ENCODE measurements around the gene RPL22.

DNA sequence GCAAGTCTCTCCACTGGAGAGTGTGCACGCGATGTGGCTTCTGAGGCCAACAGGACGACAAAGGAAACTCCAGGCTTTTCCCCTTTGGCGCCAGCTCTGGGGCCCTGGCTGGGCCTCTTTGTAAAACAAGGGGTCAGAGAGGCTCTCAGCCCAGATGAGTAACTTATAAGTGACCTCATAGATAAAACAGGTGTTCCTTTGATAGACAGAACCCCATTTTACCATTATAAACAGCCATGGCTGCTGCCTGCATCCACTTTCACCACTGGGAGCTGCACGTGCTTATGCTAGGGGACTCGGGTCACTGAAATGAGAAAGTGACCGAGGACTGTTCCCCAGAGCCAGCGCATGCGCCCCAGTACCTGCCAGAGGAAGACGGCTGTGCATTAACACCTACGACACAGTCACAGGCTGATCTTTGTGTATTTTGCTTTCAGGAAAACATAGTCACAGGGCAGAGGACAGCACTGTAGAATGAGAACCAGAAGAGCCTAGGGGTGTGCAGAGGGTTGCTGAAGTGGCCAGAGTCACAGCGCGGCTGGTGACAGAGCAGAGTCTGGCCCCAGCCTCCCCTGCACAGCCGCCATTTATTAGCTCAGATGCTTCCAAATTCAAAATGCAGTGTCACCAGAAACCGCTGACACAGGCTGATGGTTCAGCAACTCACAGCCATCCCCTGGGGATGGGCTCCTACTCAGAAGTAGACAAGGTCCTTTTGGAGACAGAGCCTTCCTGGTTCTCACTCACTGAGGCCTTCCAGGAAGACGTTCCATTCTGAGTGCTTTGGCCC is 19.2 kb upstream of the RPL22 start:
- TF ChIP-seq, protein P1, sequence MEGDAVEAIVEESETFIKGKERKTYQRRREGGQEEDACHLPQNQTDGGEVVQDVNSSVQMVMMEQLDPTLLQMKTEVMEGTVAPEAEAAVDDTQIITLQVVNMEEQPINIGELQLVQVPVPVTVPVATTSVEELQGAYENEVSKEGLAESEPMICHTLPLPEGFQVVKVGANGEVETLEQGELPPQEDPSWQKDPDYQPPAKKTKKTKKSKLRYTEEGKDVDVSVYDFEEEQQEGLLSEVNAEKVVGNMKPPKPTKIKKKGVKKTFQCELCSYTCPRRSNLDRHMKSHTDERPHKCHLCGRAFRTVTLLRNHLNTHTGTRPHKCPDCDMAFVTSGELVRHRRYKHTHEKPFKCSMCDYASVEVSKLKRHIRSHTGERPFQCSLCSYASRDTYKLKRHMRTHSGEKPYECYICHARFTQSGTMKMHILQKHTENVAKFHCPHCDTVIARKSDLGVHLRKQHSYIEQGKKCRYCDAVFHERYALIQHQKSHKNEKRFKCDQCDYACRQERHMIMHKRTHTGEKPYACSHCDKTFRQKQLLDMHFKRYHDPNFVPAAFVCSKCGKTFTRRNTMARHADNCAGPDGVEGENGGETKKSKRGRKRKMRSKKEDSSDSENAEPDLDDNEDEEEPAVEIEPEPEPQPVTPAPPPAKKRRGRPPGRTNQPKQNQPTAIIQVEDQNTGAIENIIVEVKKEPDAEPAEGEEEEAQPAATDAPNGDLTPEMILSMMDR (IDR thresholded peaks at IDR 0.05; ENCODE audit: control extremely low read depth in 1 of 3, insufficient read depth in 1 of 3, low read depth in 1 of 3, low read length in 3 of 3), result no peak
- TF ChIP-seq HDAC6 (IDR thresholded peaks at IDR 0.05; ENCODE audit: low read depth, low read length) (no peak), POLR2A (IDR thresholded peaks at IDR 0.05; ENCODE audit: control extremely low read depth in 1 of 2, low read depth in 2 of 2, low read length in 2 of 2) (no peak), JUND (IDR thresholded peaks at IDR 0.05; ENCODE audit: low read length) (no peak), KDM1A (IDR thresholded peaks at IDR 0.05; ENCODE audit: borderline replicate concordance, low read length) (no peak)
